AG10803 (cell line): ENCODE measurements around the gene ATF4.

Source experiments
- DNase-seq: peaks from one replicate; pipeline ENCODE4 v3.0.0; 2010; ENCODE audit warnings: low read depth
- H3K4me3 ChIP-seq: 2 replicates; pipeline ENCODE4 v1.5.1; 2011; ENCODE audit warnings: mild to moderate bottlenecking, low read length, control low read depth
- TF ChIP-seq, protein P1 (sequence below): conservative IDR thresholded peaks from 2 replicates; pipeline ENCODE4 v1.5.1; 2011; ENCODE audit warnings: mild to moderate bottlenecking, low read length, control low read depth, inconsistent platforms

Gene ATF4

DNA sequence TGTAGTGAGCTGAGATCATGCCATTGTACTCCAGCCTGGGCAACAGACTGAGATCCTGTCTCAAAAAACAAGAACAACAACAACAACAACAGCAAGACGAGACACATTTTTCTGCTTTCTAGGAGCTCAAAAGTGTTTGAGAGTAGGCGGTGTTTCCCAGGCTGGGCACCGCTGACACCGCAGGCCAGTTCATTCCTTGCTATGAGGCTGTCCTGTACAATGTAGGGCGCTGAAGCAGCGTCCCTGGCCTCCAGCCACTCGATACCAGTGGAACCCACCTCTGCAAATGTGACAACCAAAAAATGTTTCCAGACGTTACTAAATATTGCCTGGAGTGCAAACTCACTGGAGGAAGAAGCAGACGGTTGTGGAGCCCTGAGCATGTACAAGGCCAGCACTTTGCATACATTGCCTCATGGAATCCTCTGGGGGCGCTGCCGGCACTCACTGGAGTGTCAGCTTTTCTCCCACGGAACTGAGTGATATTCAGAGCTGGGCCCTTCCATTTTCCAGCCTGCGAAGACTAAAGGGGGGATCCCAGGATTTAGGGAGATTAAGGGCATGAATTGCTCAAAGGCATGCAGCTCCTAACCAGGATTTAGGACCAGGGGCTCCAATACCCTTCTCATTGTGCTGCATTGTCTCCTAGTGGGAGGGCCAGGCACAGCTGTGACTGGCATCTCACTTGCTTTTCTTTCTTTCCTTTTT lies 24.1 kb upstream of the ATF4 start:
- no peak overlapping the region for H3K4me3 ChIP-seq
- TF ChIP-seq, protein P1, sequence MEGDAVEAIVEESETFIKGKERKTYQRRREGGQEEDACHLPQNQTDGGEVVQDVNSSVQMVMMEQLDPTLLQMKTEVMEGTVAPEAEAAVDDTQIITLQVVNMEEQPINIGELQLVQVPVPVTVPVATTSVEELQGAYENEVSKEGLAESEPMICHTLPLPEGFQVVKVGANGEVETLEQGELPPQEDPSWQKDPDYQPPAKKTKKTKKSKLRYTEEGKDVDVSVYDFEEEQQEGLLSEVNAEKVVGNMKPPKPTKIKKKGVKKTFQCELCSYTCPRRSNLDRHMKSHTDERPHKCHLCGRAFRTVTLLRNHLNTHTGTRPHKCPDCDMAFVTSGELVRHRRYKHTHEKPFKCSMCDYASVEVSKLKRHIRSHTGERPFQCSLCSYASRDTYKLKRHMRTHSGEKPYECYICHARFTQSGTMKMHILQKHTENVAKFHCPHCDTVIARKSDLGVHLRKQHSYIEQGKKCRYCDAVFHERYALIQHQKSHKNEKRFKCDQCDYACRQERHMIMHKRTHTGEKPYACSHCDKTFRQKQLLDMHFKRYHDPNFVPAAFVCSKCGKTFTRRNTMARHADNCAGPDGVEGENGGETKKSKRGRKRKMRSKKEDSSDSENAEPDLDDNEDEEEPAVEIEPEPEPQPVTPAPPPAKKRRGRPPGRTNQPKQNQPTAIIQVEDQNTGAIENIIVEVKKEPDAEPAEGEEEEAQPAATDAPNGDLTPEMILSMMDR = peak; percentile 81
- peak; percentile 56 for DNase-seq

DNA sequence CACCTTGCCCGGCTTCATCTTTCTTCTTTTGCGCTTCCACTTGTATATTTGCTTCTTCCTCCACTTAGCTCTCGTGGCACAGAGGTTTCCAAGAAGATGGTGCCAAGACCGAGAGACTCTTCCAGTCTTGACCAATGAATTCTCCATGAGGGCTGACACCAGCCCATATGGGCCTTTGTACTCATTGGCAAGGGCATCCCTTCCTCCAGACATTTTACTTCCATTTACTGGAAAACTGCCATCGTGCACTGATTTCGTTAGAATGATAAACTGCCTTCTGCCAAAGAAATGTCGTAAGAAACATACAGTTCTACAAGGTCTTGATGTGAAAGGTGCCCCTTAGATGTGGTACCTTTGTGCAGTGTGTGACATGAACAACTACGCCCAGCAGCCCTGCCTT lies 22.9 kb upstream of the ATF4 start:
- TF ChIP-seq, protein P1 = no peak
- DNase-seq = no peak
- no peak overlapping the region for H3K4me3 ChIP-seq

DNA sequence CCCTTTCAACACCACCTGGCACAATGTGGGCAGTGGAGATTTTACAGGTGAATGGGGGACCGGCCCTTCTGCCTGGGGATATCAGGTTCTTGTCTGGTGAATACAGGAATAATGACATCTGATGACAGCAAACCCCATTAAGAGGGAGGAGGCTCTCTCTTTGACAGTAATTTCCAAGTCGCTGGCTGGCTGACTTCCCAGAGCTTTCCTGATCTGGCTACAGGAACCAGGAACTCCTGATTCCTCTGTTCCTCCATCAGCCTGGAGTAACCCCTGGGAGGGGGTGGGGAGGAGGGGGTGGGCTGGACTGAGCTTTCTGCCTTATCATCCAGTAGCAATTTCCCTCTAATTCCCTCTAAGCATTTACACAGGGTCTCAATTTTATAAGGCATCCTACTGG lies 22.0 kb upstream of the ATF4 start:
- no peak overlapping the region for H3K4me3 ChIP-seq
- no peak for DNase-seq
- TF ChIP-seq, protein P1 = no peak

DNA sequence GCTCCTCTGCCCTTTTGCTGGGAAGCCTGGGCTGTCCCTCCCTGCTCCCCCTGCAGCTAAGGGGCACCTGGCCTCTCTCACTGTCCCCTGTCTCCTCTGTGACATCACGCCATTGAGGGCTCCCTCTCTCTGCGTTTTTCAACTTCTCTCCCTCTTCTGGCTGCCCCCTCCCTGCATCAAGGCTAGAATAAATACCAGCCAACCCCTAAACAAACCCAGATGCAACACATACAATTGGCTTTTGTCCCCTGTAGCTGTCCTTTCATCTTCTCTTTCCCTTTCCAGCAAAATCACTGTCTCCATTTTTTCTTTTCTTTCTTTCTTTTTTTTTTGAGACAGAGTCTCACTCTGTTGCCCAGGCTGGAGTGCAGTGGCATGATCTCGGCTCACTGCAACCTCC lies 21.6 kb upstream of the ATF4 start:
- no peak overlapping the region for H3K4me3 ChIP-seq
- TF ChIP-seq, protein P1 = no peak
- DNase-seq = no peak

DNA sequence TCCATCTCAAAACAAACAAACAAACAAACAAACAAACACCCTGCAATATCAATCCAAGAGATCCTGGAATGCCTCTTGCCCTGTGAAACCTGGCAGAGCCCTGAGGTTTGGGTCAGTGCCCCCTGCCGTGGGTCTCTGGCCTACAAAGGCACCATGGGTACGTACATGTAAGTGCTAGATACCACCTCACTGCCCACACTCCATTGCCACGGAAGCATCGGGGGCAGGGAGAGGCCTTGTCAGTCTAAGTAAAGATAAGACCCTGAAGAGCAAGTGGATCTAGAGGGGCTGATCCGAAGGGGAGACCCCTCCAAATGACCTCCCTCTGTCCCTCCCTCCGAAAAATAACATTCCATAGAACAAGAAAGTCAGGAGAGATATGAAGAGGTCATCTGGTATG lies 20.3 kb upstream of the ATF4 start:
- no peak for DNase-seq
- no peak overlapping the region for H3K4me3 ChIP-seq
- TF ChIP-seq, protein P1 = no peak

DNA sequence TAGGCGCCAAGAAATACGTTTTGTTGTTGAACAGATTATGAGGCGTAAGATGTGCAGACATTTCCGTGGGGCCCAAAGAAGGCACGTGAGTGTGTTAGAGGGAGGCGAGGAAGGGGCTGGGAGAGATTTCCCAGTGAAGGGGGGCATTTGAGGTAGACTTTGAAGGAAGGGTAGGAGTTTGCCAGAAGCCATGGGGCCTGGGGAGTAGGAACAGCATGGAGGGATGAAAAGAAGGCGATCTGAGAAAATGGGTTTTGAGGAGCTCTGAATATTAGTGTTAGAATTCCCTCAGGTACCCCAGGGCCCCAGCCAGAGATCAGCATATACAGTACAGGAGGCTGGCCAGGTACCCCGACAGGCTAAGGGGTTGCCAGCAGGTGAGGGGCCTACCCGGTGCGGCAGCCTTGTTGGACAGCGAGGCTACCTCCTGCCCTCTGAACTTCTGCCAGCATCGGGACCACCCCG lies 18.7 kb upstream of the ATF4 start:
- no peak for DNase-seq
- peak overlapping the region; percentile 86 for H3K4me3 ChIP-seq
- TF ChIP-seq, protein P1 = no peak

DNA sequence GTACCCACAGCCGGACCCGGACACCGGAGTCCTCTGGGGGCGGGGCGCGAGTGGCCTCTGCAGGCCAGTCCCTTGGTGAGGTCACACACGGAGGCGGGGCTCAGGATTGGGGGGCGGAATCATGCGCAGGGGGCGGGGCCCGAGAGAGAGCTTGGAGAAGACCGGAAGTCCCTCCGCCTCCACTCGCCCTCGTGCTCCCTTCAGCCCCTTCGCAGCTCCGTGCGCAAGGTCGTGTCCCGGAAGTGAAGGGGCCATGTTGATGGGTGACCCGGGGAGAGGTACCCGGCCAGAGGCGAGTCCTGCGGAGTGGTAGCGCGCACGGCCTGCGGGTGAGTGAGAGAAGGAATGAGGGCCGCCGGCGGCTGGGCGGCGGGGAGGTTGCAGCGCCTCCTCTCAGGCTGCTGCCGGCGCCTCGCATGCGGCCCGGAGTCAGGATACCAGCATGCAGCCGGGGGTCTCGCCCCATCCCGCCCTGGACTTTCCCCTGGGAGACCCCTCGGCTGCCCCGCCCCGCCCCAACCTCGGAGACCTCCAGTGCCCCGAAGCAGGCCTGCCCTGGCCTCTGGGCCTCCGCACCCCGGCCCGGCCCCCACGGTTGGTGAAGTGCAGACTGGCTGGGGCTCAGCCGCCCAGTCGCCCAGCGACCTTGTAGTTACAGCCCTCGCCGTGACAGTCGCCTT lies 18.1 kb upstream of the ATF4 start, which contains the start of gene MIEF1:
TSS of gene MIEF1 (plus strand) at position 182 of the 680 bp plus-strand sequence. CDS start 9,005 bp downstream, outside the sequence.
- peak within 1 kb of the TSS; percentile 86 for H3K4me3 ChIP-seq
- peak; percentile 96 for DNase-seq
- TF ChIP-seq, protein P1 = no peak
